CD14-positive monocyte (primary cell): ENCODE data around the gene SCP2. TPM values are rescaled to one million over a fixed set of nuclear protein-coding genes. Genes with fewer than 3 reads are reported as not detected.

Source experiments
- DNase-seq, 3 donors: peaks; one replicate each; pipeline ENCODE4 v3.0.0-alpha.2; 2011 to 2022
- H2AFZ ChIP-seq: 2 replicates; pipeline ENCODE4 v1.6.0; 2012; ENCODE audit warnings: mild to moderate bottlenecking, low read depth, low read length, inconsistent platforms; ENCODE audit not compliant: insufficient read depth, poor library complexity, severe bottlenecking
- H3K27ac ChIP-seq, 2 donors: 1 replicate in 1 of 2; 2 replicates in 1 of 2; pipeline ENCODE4 v1.5.1; 2012 to 2013; ENCODE audit warnings: low read length in 2 of 2, control low read depth in 1 of 2, inconsistent platforms in 1 of 2, low read depth in 1 of 2, mild to moderate bottlenecking in 1 of 2
- H3K27me3 ChIP-seq, 2 donors: one replicate each; pipeline versions ENCODE4 v1.6.0 to v1.6.1; 2011 to 2013; ENCODE audit warnings: low read length in 2 of 2; ENCODE audit not compliant: control insufficient read depth in 2 of 2, insufficient read depth in 2 of 2
- H3K36me3 ChIP-seq, 2 donors: replicated peaks in 1 of 2; 1 replicate in 1 of 2; 2 replicates in 1 of 2; pipeline versions ENCODE4 v1.5.1 to v1.6.1; 2012 to 2013; ENCODE audit warnings: low read length in 2 of 2, control low read depth in 1 of 2, inconsistent platforms in 1 of 2, mild to moderate bottlenecking in 1 of 2; ENCODE audit not compliant: insufficient read depth in 2 of 2, control insufficient read depth in 1 of 2
- H3K4me1 ChIP-seq, 2 donors: 1 replicate in 1 of 2; 2 replicates in 1 of 2; pipeline versions ENCODE4 v1.5.1 to v1.6.1; 2012 to 2013; ENCODE audit warnings: low read length in 2 of 2, control low read depth in 1 of 2, inconsistent platforms in 1 of 2, mild to moderate bottlenecking in 1 of 2, moderate library complexity in 1 of 2; ENCODE audit not compliant: insufficient read depth in 2 of 2, control insufficient read depth in 1 of 2
- H3K4me2 ChIP-seq: replicated peaks from 2 replicates; pipeline ENCODE3; 2012; ENCODE audit warnings: low read length, moderate library complexity, mild to moderate bottlenecking; ENCODE audit not compliant: poor library complexity, severe bottlenecking; ENCODE audit errors: extremely low read depth
- H3K4me3 ChIP-seq, 3 experiments: fragments of 200-600 bp in 1 of 3; sonication (generic) in 1 of 3; replicated peaks in 1 of 3; 1 replicate in 2 of 3; 2 replicates in 1 of 3; pipeline ENCODE4 v1.5.1; 2011 to 2013; ENCODE audit warnings: low read length in 3 of 3, mild to moderate bottlenecking in 3 of 3, control low read depth in 2 of 3, low read depth in 2 of 3, inconsistent platforms in 1 of 3, moderate library complexity in 1 of 3
- H3K79me2 ChIP-seq: 2 replicates; pipeline ENCODE4 v1.6.0; 2012; ENCODE audit warnings: mild to moderate bottlenecking, control low read depth, inconsistent platforms, low read length, moderate library complexity; ENCODE audit not compliant: insufficient read depth
- H3K9ac ChIP-seq: 2 replicates; pipeline ENCODE4 v1.6.0; 2017; ENCODE audit warnings: low read length, mild to moderate bottlenecking; ENCODE audit not compliant: insufficient read depth, poor library complexity, severe bottlenecking
- H3K9me3 ChIP-seq, 2 donors: replicated peaks in 1 of 2; 1 replicate in 1 of 2; 2 replicates in 1 of 2; pipeline versions ENCODE4 v1.5.1 to v1.6.1; 2012 to 2013; ENCODE audit warnings: low read length in 2 of 2, control low read depth in 1 of 2; ENCODE audit not compliant: control insufficient read depth in 1 of 2, insufficient read depth in 1 of 2
- H4K20me1 ChIP-seq: 2 replicates; pipeline ENCODE4 v1.6.0; 2012; ENCODE audit warnings: mild to moderate bottlenecking, low read length, control low read depth, moderate library complexity; ENCODE audit not compliant: insufficient read depth
- H3K27ac Mint-ChIP-seq, 7 donors: one replicate each; pipeline ENCODE4 v1.8.0; 2020; ENCODE audit warnings: mild to moderate bottlenecking in 7 of 7, mixed read lengths in 7 of 7, moderate library complexity in 6 of 7, inconsistent platforms in 2 of 7
- H3K27me3 Mint-ChIP-seq, 3 donors: one replicate each; pipeline ENCODE4 v1.8.0; 2021 to 2022; ENCODE audit warnings: low read depth in 3 of 3, mild to moderate bottlenecking in 3 of 3, mixed read lengths in 3 of 3, moderate library complexity in 3 of 3, inconsistent platforms in 1 of 3
- H3K36me3 Mint-ChIP-seq, 2 donors: one replicate each; pipeline ENCODE4 v1.8.0; 2020; ENCODE audit warnings: mixed read lengths in 2 of 2, inconsistent platforms in 1 of 2, mild to moderate bottlenecking in 1 of 2
- H3K4me1 Mint-ChIP-seq: one replicate; pipeline ENCODE4 v1.8.0; 2020; ENCODE audit warnings: mild to moderate bottlenecking, mixed read lengths
- H3K4me3 Mint-ChIP-seq, 2 donors: one replicate each; pipeline ENCODE4 v1.8.0; 2020; ENCODE audit warnings: mild to moderate bottlenecking in 2 of 2, mixed read lengths in 2 of 2, moderate library complexity in 1 of 2
- H3K9me3 Mint-ChIP-seq, 7 donors: one replicate each; pipeline ENCODE4 v1.8.0; 2020 to 2022; ENCODE audit warnings: mixed read lengths in 7 of 7, mild to moderate bottlenecking in 6 of 7, moderate library complexity in 6 of 7, inconsistent platforms in 2 of 7
- CTCF ChIP-seq: fragments of 200-600 bp; IDR thresholded peaks from one replicate; pipeline ENCODE4 v1.8.0; 2022; ENCODE audit warnings: antibody characterized with exemption, mild to moderate bottlenecking
- WGBS: methylation state at CpG from one replicate; pipeline ENCODE4 v1.1.5; 2013; ENCODE audit warnings: missing lambda C conversion rate; ENCODE audit not compliant: insufficient coverage; 5-methylcytosine and 5-hydroxymethylcytosine counted together
- intact Hi-C, 2 donors: fragments of 100-400 bp; cut with micrococcal nuclease; formaldehyde crosslinking; loops; one replicate each; pipeline versions ENCODE4 v1.15.0 to v1.15.1; 2023
- polyA plus RNA-seq, 3 donors: library from polyadenylated mRNA; depleted of rRNA in 1 of 3; unstranded in 2 of 3; stranded (reverse) in 1 of 3; fragments of 300-500 nt in 2 of 3; fragments of >200 nt in 1 of 3; fragmentation: Illumina TruSeq in 2 of 3; gene quantifications; 1 replicate in 2 of 3; 2 replicates in 1 of 3; pipeline ENCODE4 v1.2.3, GENCODE V29; 2012 to 2021

SCP2 gene
- polyA plus RNA-seq, 3 donors = 56.3 to 197 (median 156) TPM

GRCh38 chr1:53081384-53082066 is 154.4 kb downstream of the SCP2 start:
- no peaks in the 10 kb centered on the region for H3K79me2 ChIP-seq
- WGBS = 89% methylated on average over 13 of the region's 14 CpGs
- H3K36me3 Mint-ChIP-seq = no peaks in the 10 kb centered on the region
- no peak overlapping the region for H3K27ac ChIP-seq
- H3K27me3 ChIP-seq = no peaks in the 10 kb centered on the region
- H3K4me1 ChIP-seq = no peaks in the 10 kb centered on the region
- H3K9ac ChIP-seq = no peak overlapping the region
- H4K20me1 ChIP-seq = no peaks in the 10 kb centered on the region
- H3K27ac Mint-ChIP-seq = peak overlapping the region in 1 of 7 donors; percentile 16
- no peaks in the 10 kb centered on the region for H3K4me1 Mint-ChIP-seq
- no peak overlapping the region for H2AFZ ChIP-seq
- H3K9me3 ChIP-seq = no peaks in the 10 kb centered on the region
- no peak for DNase-seq
- H3K36me3 ChIP-seq = no peaks in the 10 kb centered on the region
- peaks cover 0 to 9% (median 2%) of the 10 kb centered on the region in 3 donors for H3K27me3 Mint-ChIP-seq
- TF ChIP-seq CTCF = no peak
- H3K4me2 ChIP-seq = no peak overlapping the region
- H3K4me3 Mint-ChIP-seq = no peak overlapping the region
- no peaks in the 10 kb centered on the region for H3K9me3 Mint-ChIP-seq
- H3K4me3 ChIP-seq = no peak overlapping the region
- intact Hi-C loops = no loop called here

GRCh38 chr1:53082826-53083455 is 155.9 kb downstream of the SCP2 start:
- no peak for TF ChIP-seq CTCF
- no peaks in the 10 kb centered on the region for H3K79me2 ChIP-seq
- H3K9me3 ChIP-seq = no peaks in the 10 kb centered on the region
- Mint-ChIP-seq H3K27ac (no peak overlapping the region), H3K27me3 (peaks cover 0 to 9% (median 2%) of the 10 kb centered on the region in 3 donors), H3K36me3 (no peaks in the 10 kb centered on the region), H3K4me1 (no peaks in the 10 kb centered on the region), H3K9me3 (no peaks in the 10 kb centered on the region), H3K4me3 (no peak overlapping the region)
- H4K20me1 ChIP-seq = no peaks in the 10 kb centered on the region
- no peak overlapping the region for H3K4me3 ChIP-seq
- no peak for DNase-seq
- H3K27me3 ChIP-seq = no peaks in the 10 kb centered on the region
- no peak overlapping the region for H3K9ac ChIP-seq
- H3K27ac ChIP-seq = no peak overlapping the region
- no peaks in the 10 kb centered on the region for H3K36me3 ChIP-seq
- no peak overlapping the region for H2AFZ ChIP-seq
- H3K4me2 ChIP-seq = no peak overlapping the region
- 78% methylated on average over 6 of the region's 13 CpGs for WGBS
- intact Hi-C loops = no loop called here
- no peaks in the 10 kb centered on the region for H3K4me1 ChIP-seq
